GM19372 (cell line): ENCODE data around the gene RALGPS1.

ENCODE experiments used
- ATAC-seq: cut with Tn5 transposase; IDR thresholded peaks from one replicate; pipeline ENCODE4 v1.9.1; 2021; ENCODE audit warnings: mild to moderate bottlenecking, low read depth, moderate library complexity; ENCODE audit not compliant: unreplicated experiment

RALGPS1 gene

DNA sequence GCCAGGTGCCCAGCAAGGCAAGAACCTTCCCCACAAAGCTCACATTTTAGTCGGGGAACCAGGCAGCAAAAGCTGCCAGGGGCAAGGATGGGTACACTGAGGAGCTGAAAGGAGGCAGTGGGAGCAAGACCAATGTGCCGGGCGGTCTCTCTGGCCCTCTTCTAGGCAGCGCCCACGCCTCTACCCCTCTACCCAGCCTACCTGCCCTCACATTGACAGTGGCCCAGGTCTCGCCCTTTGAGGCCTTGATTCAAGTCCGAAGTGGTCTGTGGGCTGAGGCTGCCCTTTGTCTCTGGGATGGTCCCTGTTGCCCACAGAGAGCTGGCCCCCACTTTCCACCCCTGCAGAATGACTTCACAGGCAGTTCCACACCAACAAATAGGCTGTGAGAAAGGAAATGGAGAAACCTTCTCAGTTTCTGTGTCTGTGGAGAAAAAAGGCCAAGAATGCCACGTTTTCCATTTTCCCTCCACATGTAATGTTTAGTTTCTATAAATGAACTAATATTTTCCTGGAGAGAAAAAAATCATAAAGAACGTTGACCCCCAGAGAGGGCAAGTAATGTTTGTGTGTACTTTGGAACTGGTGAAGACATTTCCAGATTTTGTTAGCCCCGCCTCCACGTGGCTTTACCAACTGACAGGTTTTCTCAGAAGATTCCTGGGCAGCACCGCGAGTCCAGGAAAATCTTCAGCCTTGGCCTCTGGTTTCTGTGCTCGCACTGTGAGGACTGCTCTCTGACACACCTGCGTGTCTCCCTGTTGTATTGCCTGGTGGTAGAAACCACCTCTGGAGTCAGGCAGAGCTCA lies 265.3 kb downstream of the RALGPS1 start:
- no peak for ATAC-seq

DNA sequence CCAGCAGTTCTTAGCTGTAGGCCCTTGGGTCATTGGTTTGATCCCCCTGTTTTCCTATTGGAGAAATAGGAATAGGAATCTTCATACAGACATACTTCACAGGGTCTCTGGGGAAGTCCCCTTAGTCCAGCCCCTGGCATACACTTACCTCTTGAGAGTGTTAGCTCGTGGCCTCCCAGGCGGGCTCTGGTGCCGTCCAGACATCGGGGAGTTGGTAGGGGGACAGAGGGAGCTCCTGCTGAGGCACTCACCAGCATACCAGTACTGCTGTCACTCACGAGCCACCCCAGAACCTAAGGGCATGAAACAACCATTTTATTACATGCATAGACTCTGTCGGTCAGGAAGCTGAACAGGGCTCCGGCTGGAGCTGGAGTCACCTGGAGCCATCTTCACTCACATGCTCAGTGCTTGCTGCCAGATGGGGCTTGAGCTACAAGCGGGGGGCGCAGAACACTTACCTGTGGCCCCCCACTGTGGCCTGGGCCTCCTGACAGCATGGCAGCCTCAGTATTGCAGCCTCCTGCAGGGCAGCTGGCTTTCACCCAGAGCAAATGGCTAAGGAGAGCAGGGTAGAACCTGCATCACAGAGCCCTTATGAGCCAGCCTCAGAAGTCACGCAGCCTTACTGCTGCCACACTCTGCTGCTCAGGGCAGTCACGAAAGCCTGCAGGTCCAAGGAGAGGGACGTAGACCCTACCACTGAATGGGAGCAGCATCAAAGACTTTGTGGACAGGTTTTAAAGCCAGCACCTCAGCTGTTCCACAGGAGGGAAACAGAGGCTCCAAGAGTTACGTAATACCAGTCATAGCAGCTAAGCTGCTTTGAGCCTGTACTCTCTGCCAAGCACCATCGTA lies 266.1 kb downstream of the RALGPS1 start:
- no peak for ATAC-seq

DNA sequence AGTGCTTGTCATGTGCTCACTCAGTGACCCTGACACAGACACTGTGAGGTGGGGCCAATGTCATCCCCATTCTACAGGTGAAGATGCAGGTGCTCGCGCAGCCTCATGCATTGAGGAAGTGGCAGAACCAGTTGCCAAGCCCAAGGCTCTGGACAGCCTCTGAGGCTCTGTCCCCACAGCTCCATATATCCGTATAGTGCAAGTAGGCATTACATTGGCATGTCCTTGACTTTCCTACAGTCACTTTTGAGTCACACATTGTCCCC lies 266.7 kb downstream of the RALGPS1 start:
- ATAC-seq: no peak

DNA sequence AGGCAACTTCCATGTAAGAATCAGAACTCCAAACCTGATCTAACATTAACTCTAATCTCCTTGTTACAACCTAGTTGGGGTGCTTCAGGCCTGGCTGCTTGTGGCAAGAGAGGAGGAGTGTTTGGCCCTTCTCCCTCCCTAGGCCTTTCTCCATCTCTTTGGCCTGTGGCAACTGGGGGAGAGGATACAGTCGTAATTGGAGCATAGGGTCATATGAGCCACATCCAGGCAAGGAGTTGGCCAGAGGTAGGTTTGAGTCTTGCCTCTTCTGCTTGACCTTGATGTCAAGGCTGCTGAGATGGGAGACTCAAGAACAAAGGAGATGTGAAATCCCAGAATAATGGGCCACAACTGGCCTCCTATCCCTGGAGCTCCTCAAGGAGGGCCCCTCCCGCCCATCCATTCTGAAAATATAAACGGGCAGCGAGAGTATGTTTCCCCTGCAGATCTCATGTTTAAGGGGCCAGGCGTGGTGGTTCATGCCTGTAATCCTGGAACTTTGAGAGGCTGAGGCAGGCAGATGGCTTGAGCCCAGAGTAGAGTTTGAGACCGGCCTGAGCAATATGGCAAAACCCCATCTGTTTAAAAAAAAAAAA lies 267.1 kb downstream of the RALGPS1 start:
- no peak for ATAC-seq

GRCh38 chr9:127182901-127183746 lies 268.5 kb downstream of the RALGPS1 start:
- ATAC-seq: no peak

- peak; percentile 80 for ATAC-seq
These were observed 269.4 kb downstream of the RALGPS1 start for GRCh38 chr9:127183814-127184582.

GRCh38 chr9:127184641-127185040 lies 270.1 kb downstream of the RALGPS1 start:
- peak; percentile 16 for ATAC-seq

- no peak for ATAC-seq
These were observed 270.6 kb downstream of the RALGPS1 start for GRCh38 chr9:127185181-127185580.

DNA sequence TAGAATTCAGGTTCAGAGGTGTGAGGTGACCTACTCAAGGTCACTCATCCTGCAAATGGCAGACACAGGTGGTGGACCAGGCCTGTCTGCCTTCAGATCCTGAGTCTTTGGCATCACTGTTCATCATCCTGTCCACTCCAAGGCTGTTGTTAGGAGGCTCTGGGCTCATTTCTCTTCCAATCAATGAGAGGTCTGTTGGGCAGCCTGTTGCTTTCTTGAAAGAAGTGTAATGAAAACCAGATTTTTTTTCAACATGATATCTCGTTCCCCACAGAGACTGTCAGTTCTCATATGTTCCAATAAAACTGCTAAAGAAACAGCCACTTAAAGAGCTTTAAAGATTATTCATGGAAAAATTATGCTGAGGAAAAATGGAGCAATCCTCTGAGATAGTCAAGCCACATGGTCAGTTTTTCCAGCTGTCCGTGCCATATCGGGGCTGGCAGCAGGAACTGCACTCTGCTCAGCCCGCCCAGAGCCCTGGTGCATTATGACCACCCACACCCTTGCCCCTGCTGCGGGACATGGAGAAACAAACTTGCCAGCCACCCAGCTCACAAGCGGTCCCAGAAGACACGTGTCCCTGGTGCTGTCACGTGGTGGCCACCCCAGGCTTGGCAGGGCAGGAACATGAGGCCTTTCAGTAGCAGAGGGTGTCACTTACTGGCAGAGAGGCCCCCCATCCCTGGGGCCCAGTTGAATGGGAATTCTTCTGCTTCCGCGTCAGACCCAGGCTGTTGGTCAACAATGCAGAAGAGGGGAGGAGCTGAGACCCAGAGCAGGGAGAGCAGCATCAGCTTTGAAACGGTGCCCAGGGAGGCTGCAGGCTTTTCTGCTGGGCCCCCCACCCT lies 271.6 kb downstream of the RALGPS1 start:
- no peak for ATAC-seq

- ATAC-seq: no peak
These were observed 272.2 kb downstream of the RALGPS1 start for GRCh38 chr9:127186806-127187205.

GRCh38 chr9:127187231-127187956 lies 272.8 kb downstream of the RALGPS1 start:
- ATAC-seq: no peak

DNA sequence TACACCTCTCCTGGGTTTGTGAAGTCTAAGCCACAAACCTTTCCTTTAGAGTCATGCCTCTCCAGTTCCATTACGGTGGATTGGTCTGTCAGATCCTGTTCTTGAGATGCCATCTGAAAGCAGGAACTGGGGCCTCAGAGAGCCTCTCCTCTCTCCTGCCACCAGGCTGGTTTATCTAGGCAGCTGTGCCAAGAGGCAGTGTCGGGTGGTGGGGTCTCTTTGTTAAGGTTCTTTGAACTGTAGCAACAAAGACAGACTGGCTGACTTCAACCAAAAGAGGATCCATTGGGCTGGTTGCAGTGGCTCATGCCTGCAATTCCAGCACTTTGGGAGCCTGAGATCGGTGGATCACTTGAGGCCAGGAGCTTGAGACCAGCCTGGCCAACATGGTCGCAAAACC lies 273.8 kb downstream of the RALGPS1 start:
- no peak for ATAC-seq

DNA sequence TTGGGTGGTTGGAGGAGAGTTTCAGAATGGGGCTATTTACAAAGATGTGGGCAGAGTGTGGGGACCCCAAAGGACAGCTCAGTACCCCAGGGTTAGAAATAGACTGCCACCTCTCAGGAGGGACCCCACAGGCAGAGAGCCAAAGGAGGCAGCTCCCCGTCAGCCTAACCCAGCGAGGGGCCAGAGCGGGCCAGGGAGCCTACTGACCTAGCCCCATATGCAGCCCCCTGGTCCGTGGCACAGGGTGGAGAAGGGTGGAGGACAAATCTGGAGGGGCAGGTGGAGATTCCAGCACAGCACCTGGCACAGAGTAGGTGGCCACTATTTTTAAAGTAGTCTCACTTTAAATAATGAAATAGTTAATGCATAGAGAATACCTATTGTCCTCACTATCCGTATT lies 275.0 kb downstream of the RALGPS1 start:
- no peak for ATAC-seq

DNA sequence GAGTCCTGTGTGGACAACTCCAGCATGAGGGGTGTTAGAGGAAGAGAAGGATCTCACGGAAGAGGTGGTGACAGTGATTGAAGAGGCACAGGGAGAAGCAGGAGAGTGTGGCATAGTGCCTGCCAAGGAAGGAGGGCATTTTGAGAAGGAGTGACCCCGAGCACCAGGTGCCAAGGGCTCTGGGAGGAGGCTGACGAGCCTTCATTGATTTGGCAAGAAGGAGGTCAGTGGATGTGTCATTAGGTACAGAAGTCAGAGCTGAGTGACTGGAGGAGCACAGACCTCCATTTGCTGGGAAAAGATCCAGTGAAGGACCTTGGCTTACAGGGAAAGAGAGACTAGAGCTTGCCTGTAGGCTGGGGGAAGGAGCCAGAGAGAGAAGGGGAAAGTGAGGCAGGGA lies 278.2 kb downstream of the RALGPS1 start:
- ATAC-seq: no peak

DNA sequence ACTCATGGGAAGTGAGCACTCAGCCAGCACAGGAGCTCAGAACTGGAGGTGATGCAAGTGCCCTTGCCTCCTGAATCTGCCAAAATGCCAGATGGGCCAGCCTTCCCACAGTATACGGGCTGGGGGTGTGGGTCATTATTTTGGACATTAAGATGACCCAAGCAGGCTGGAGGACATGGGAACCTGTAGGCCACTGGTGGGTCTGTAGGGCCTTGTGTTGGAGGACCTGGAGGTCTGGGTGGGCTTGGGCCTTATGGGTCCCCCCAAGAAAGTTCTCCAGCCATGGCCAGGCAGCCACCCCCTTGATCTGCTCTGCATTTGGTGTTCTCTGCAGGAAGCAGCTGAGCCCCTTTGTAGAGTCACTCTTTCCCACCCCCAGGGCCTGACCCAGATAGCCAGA lies 278.9 kb downstream of the RALGPS1 start:
- no peak for ATAC-seq

- no peak for ATAC-seq
These were observed 280.5 kb downstream of the RALGPS1 start for GRCh38 chr9:127194881-127195713.

DNA sequence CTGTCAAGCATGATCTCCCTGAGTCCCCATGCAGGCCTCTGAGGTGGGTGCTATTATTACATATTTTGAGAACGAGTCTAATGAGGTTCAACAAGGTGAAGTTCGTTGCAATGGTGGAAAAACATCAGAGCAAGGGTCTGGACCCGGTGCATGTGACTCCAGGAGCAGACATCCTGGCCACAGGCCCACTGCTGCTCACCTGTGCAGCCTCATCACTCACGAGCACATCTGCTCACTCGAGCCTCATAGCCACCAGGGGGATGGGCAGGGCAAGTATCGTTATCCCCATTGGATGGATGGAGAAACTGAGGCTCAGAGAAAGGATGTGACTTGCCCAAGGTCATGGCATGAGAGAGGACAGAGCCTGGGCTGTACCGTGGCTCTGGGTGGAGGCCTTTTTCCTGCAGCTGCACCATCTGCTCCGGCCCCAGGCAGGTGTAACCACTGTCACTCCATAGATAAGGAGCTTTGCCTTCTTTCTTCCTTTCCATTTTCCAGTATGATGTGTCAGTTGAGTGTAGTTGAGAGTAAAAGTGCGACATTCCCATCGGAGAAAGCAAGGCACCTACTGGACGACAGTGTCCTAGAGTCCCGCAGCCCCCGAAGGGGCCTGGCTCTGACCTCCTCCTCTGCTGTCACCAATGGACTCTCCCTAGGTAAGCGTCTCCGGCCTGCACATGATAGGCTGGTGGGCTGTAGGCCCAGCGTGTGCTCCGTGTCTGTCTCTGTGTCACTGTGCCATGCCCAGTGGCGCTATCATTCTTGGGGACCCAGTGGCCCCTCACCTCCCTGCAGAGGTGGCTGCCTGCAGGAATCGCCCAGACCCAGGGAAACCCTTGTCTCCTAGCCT lies 281.6 kb downstream of the RALGPS1 start:
- no peak for ATAC-seq
